Measurements from ENCODE around the gene RAB3GAP1.

RAB3GAP1 gene

DNA sequence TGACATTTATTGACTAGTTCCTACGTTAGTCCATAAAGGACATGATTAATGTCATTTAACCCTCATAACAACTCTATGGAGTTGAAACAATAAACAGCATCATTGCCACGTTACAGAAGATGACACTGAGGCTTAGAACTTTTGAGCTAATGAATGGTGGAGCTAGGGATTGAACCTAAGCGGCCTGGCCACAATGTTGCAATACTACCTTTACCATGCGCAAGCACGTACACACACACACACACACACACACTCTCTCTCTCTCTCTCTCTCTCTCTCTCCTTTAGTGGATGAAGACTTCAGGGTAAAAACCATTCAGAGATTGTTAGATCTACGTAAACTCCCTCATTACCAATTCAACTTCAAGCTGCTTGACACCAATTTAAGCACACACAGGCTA is 4.0 kb upstream of the RAB3GAP1 start:
- TF ChIP-seq EZH2 (IDR thresholded peaks at IDR 0.05; ENCODE audit: borderline replicate concordance, low read length) (no peak), CTCF (IDR thresholded peaks at IDR 0.05; ENCODE audit: low read length) (no peak)
- peaks cover 6% of the 10 kb centered on the region for H3K79me2 ChIP-seq (ENCODE audit: insufficient read depth, low read length)
- no peak overlapping the region for H2AFZ ChIP-seq (ENCODE audit: low read length)
- no peaks in the 10 kb centered on the region for H3K9me2 ChIP-seq (ENCODE audit: low read depth, low read length)
- H3K4me2 ChIP-seq (ENCODE audit: low read length): no peak overlapping the region
- no peaks in the 10 kb centered on the region for H4K20me1 ChIP-seq (ENCODE audit: insufficient read depth, low read length)
- H3K27ac ChIP-seq (ENCODE audit: low read depth, low read length, poor library complexity, severe bottlenecking): no peak overlapping the region
- peaks cover 8% of the 10 kb centered on the region for H3K4me1 ChIP-seq (ENCODE audit: insufficient read depth, low read length, severe bottlenecking)
- H3F3A ChIP-seq (ENCODE audit: insufficient read depth, low read length): no peaks in the 10 kb centered on the region
- H3K9me3 ChIP-seq (ENCODE audit: low read length): no peaks in the 10 kb centered on the region
- H3K9ac ChIP-seq (ENCODE audit: low read length): no peak overlapping the region
- H3K27me3 ChIP-seq (ENCODE audit: insufficient read depth, low read length): no peaks in the 10 kb centered on the region
- no peaks in the 10 kb centered on the region for H3K36me3 ChIP-seq (ENCODE audit: insufficient read depth, low read length)
- H3K4me3 ChIP-seq (ENCODE audit: low read depth, low read length, poor library complexity, severe bottlenecking): no peak overlapping the region

GRCh38 chr2:135050132-135050531 is 2.0 kb upstream of the RAB3GAP1 start:
- H4K20me1 ChIP-seq (ENCODE audit: insufficient read depth, low read length): no peaks in the 10 kb centered on the region
- H3K27me3 ChIP-seq (ENCODE audit: insufficient read depth, low read length): no peaks in the 10 kb centered on the region
- H3K9ac ChIP-seq (ENCODE audit: low read length): no peak overlapping the region
- no peak overlapping the region for H3K27ac ChIP-seq (ENCODE audit: low read depth, low read length, poor library complexity, severe bottlenecking)
- H3K4me1 ChIP-seq (ENCODE audit: insufficient read depth, low read length, severe bottlenecking): peaks cover 28% of the 10 kb centered on the region
- peaks cover 10% of the 10 kb centered on the region; the same call in 1 of the 2 replicates for H3K36me3 ChIP-seq (ENCODE audit: insufficient read depth, low read length)
- no peaks in the 10 kb centered on the region for H3K9me3 ChIP-seq (ENCODE audit: low read length)
- H3F3A ChIP-seq (ENCODE audit: insufficient read depth, low read length): no peaks in the 10 kb centered on the region
- H3K4me3 ChIP-seq (ENCODE audit: low read depth, low read length, poor library complexity, severe bottlenecking): no peak overlapping the region
- no peak overlapping the region for H2AFZ ChIP-seq (ENCODE audit: low read length)
- no peak overlapping the region for H3K4me2 ChIP-seq (ENCODE audit: low read length)
- H3K9me2 ChIP-seq (ENCODE audit: low read depth, low read length): no peaks in the 10 kb centered on the region
- peaks cover 26% of the 10 kb centered on the region for H3K79me2 ChIP-seq (ENCODE audit: insufficient read depth, low read length)
- no peak for TF ChIP-seq EZH2 (IDR thresholded peaks at IDR 0.05; ENCODE audit: borderline replicate concordance, low read length)
- TF ChIP-seq CTCF (IDR thresholded peaks at IDR 0.05; ENCODE audit: low read length): no peak

GRCh38 chr2:135050684-135051083 is 1.4 kb upstream of the RAB3GAP1 start:
- Histone ChIP-seq H3K9me3 (ENCODE audit: low read length) (no peaks in the 10 kb centered on the region), H2AFZ (ENCODE audit: low read length) (no peak overlapping the region), H3F3A (ENCODE audit: insufficient read depth, low read length) (no peaks in the 10 kb centered on the region), H3K79me2 (ENCODE audit: insufficient read depth, low read length) (peaks cover 32% of the 10 kb centered on the region), H4K20me1 (ENCODE audit: insufficient read depth, low read length) (no peaks in the 10 kb centered on the region), H3K4me3 (ENCODE audit: low read depth, low read length, poor library complexity, severe bottlenecking) (no peak overlapping the region), H3K27me3 (ENCODE audit: insufficient read depth, low read length) (no peaks in the 10 kb centered on the region), H3K27ac (ENCODE audit: low read depth, low read length, poor library complexity, severe bottlenecking) (no peak overlapping the region), H3K36me3 (ENCODE audit: insufficient read depth, low read length) (peaks cover 10% of the 10 kb centered on the region; the same call in 1 of the 2 replicates), H3K4me1 (ENCODE audit: insufficient read depth, low read length, severe bottlenecking) (peaks cover 28% of the 10 kb centered on the region), H3K4me2 (ENCODE audit: low read length) (no peak overlapping the region), H3K9me2 (ENCODE audit: low read depth, low read length) (no peaks in the 10 kb centered on the region), H3K9ac (ENCODE audit: low read length) (no peak overlapping the region)
- TF ChIP-seq CTCF (IDR thresholded peaks at IDR 0.05; ENCODE audit: low read length): no peak
- TF ChIP-seq EZH2 (IDR thresholded peaks at IDR 0.05; ENCODE audit: borderline replicate concordance, low read length): no peak

All from OCI-LY1 (cell line).